ENCODE data around the gene APP. TPM values are rescaled to one million over a fixed set of nuclear protein-coding genes. Genes with fewer than 3 reads are reported as not detected.

The APP gene
- total and polyA plus RNA-seq, 7 donors = 37.7 to 118 (median 56.6) TPM

DNA sequence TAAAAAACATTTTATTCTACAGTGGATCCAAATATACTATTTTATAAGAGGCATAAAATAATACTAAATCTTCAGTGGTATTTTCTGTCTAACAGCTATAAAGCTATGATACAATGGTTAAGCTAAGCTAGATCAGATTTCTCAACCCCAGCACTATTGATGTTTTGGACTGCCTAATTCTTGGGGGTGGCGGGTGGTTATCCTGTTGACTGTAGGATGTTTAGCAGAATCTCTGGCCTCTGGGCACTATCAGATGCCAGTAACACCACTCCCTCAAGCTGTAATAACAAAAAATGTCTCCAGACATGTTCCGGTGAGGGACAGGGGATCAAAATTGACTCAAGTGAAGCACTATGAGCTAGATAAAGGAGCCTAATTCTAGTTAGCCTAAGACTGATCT, 118.5 kb downstream of the APP start:
- H3K27me3 ChIP-seq (ENCODE audit: insufficient read depth in 3 of 3, low read length in 2 of 3) = no peaks in the 10 kb centered on the region
- intact Hi-C loops (cut with DNase I) = loop anchor here in 1 of 2 donors (2.0 kb wide), 1 partner anchor 57 kb away; no protein-coding TSS in a partner anchor
- H3K4me3 ChIP-seq = no peak overlapping the region
- 97 to 98% (median 98%) methylated on average over 2 of the region's 2 CpGs for WGBS, 3 donors
- H3K36me3 ChIP-seq (ENCODE audit: insufficient read depth in 1 of 2, low read depth in 1 of 2) = peaks cover 0 to 11% of the 10 kb centered on the region in 2 donors
- no peak overlapping the region for H3K27ac ChIP-seq
- no peaks in the 10 kb centered on the region for H3K4me1 ChIP-seq
- no peak for DNase-seq
- no peaks in the 10 kb centered on the region for H3K9me3 ChIP-seq
- TF ChIP-seq, protein P1, sequence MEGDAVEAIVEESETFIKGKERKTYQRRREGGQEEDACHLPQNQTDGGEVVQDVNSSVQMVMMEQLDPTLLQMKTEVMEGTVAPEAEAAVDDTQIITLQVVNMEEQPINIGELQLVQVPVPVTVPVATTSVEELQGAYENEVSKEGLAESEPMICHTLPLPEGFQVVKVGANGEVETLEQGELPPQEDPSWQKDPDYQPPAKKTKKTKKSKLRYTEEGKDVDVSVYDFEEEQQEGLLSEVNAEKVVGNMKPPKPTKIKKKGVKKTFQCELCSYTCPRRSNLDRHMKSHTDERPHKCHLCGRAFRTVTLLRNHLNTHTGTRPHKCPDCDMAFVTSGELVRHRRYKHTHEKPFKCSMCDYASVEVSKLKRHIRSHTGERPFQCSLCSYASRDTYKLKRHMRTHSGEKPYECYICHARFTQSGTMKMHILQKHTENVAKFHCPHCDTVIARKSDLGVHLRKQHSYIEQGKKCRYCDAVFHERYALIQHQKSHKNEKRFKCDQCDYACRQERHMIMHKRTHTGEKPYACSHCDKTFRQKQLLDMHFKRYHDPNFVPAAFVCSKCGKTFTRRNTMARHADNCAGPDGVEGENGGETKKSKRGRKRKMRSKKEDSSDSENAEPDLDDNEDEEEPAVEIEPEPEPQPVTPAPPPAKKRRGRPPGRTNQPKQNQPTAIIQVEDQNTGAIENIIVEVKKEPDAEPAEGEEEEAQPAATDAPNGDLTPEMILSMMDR (IDR thresholded peaks at IDR 0.05) = no peak
- no peak for ATAC-seq

DNA sequence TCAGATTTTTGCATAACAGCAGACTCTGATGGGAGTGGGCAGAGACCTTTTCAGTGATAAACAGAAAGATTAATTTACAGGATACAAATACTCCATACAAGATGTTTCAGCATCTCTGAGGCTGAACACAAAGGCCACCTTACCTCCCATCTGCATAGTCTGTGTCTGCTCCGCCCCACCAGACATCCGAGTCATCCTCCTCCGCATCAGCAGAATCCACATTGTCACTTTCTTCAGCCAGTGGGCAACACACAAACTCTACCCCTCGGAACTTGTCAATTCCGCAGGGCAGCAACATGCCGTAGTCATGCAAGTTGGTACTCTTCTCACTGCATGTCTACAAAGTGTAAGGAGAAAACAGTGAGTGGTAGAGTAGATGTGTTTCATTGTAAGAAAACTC, 119.7 kb downstream of the APP start:
- peaks cover 0 to 11% of the 10 kb centered on the region in 2 donors for H3K36me3 ChIP-seq (ENCODE audit: insufficient read depth in 1 of 2, low read depth in 1 of 2)
- no peaks in the 10 kb centered on the region for H3K27me3 ChIP-seq (ENCODE audit: insufficient read depth in 3 of 3, low read length in 2 of 3)
- intact Hi-C loops (cut with DNase I) = no loop called here

DNA sequence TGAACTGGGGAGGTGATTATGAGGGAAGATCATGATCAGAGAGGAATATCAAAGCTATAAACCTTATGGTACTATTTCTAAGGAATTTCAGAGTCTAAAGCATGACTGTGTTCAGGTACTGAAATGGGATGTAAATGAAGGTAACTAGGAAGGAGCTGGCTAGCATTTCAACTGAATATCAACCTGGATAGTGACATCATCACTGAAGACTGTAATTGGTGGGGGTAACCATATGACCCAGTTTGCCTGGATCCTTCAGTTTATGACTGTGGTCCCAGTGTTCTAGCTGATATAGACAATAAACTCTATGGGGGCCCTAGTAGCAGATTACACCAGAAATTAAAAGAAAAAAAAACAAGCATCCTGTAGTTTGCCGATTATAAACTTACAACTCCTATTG, 120.8 kb downstream of the APP start:
- no peak for ATAC-seq
- no peaks in the 10 kb centered on the region for H3K9me3 ChIP-seq

More for the DNA sequence above, 119.7 kb downstream of the APP start:
- no peak overlapping the region for H3K4me3 ChIP-seq
- ATAC-seq (no peak), DNase-seq (no peak)
- no peak overlapping the region for H3K27ac ChIP-seq
- TF ChIP-seq, protein P1 (IDR thresholded peaks at IDR 0.05) = no peak
- H3K4me1 ChIP-seq = no peaks in the 10 kb centered on the region
- H3K9me3 ChIP-seq = no peaks in the 10 kb centered on the region
- 96 to 97% (median 97%) methylated on average over 6 of the region's 6 CpGs for WGBS, 3 donors

DNA sequence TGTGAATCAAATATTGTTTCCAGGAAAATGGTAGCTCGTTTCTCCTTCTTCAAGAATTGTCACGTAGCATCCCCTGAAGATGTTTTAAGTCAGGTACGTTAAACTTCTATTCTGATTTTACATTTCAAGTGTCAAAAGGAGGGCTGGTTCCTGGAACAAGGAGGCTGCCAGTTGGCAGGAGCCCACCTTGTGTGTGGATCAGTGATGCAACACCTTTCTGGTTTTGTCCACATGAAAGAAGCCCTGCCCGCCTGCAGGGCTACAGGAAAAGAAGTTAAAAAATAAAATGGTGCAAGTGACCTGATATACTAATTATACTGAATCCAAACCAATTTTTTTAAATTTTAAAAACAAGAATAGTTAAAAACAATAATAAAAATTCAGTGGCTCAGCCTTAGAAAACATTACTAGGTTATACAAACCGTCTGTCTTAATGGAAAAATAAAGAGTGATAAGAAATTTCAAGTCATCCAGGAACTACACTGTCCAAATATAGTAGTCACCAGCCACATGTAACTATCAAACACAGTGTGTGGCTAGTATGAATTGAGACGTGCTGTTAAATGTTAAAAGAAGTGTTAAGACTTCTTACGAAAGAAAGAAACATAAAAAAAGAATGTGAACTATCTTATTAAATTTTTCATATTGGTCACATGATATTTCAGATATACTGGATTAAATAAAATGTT, 123.1 kb downstream of the APP start:
- H3K27ac ChIP-seq = no peak overlapping the region
- TF ChIP-seq, protein P1 (IDR thresholded peaks at IDR 0.05) = no peak
- DNase-seq (no peak), ATAC-seq (no peak)
- 84 to 89% (median 89%) methylated on average over 7 of the region's 7 CpGs for WGBS, 3 donors
- no peaks in the 10 kb centered on the region for H3K27me3 ChIP-seq (ENCODE audit: insufficient read depth in 3 of 3, low read length in 2 of 3)
- peaks cover 0 to 11% of the 10 kb centered on the region in 2 donors for H3K36me3 ChIP-seq (ENCODE audit: insufficient read depth in 1 of 2, low read depth in 1 of 2)
- intact Hi-C loops (cut with DNase I) = no loop called here
- no peaks in the 10 kb centered on the region for H3K9me3 ChIP-seq
- H3K4me1 ChIP-seq = no peaks in the 10 kb centered on the region
- H3K4me3 ChIP-seq = no peak overlapping the region

More for the DNA sequence above, 120.8 kb downstream of the APP start:
- no peaks in the 10 kb centered on the region for H3K27me3 ChIP-seq (ENCODE audit: insufficient read depth in 3 of 3, low read length in 2 of 3)
- H3K36me3 ChIP-seq (ENCODE audit: insufficient read depth in 1 of 2, low read depth in 1 of 2) = peaks cover 0 to 11% of the 10 kb centered on the region in 2 donors
- DNase-seq = no peak
- WGBS, 3 donors = 92 to 97% (median 97%) methylated on average over 1 of the region's 1 CpG
- no peaks in the 10 kb centered on the region for H3K4me1 ChIP-seq
- TF ChIP-seq, protein P1 (IDR thresholded peaks at IDR 0.05) = no peak
- H3K4me3 ChIP-seq = no peak overlapping the region
- intact Hi-C loops (cut with DNase I) = no loop called here
- H3K27ac ChIP-seq = no peak overlapping the region

DNA sequence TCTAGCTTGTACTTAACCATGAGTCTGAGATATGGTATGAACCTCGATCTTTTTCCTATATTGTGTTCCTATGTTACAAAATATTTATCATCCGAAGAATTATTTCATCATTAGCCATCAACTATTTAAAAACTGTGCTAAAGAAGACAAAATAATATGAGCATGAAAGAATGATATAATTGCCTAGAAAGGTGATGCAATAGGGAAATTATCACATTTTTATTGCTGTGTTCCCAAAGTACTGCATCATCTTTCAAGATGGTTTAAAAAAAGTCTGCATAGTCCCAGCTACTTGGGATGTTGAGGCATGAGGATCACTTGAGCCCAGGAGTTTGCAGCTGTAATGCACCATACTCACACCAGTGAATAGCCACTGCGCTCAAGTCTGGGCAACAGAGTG, 126.7 kb downstream of the APP start:
- no peaks in the 10 kb centered on the region for H3K4me1 ChIP-seq
- no peaks in the 10 kb centered on the region for H3K36me3 ChIP-seq (ENCODE audit: insufficient read depth in 1 of 2, low read depth in 1 of 2)
- DNase-seq = no peak
- intact Hi-C loops (cut with DNase I) = no loop called here
- no peak for ATAC-seq
- H3K4me3 ChIP-seq = no peak overlapping the region
- 78 to 94% (median 83%) methylated on average over 3 of the region's 3 CpGs for WGBS, 3 donors
- TF ChIP-seq, protein P1 (IDR thresholded peaks at IDR 0.05) = no peak
- H3K27ac ChIP-seq = no peak overlapping the region
- no peaks in the 10 kb centered on the region for H3K27me3 ChIP-seq (ENCODE audit: insufficient read depth in 3 of 3, low read length in 2 of 3)
- H3K9me3 ChIP-seq = no peaks in the 10 kb centered on the region

Data from psoas muscle (tissue), 8 donors.